ENCODE results near the gene JAKMIP1.

DNA sequence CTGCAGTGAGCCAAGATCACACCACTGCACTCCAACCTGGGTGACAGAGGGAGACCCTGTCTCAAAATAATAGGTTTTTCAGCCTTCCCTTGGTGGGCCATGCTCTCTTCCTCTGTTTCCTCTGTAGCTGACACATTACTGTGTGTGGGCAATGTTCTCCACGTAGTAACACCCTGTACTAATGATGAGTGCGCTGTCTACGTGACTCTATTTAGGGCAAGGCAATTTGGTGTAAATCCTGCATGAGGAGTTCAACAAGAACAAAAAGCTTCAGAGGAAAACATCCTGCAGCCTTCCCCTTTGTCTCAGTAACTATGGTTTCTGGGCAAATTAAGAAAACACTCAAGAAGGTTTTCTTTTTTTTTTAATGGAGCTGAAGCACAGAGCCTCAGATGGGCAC is 24.4 kb upstream of the JAKMIP1 start:
- TF ChIP-seq, protein P1, sequence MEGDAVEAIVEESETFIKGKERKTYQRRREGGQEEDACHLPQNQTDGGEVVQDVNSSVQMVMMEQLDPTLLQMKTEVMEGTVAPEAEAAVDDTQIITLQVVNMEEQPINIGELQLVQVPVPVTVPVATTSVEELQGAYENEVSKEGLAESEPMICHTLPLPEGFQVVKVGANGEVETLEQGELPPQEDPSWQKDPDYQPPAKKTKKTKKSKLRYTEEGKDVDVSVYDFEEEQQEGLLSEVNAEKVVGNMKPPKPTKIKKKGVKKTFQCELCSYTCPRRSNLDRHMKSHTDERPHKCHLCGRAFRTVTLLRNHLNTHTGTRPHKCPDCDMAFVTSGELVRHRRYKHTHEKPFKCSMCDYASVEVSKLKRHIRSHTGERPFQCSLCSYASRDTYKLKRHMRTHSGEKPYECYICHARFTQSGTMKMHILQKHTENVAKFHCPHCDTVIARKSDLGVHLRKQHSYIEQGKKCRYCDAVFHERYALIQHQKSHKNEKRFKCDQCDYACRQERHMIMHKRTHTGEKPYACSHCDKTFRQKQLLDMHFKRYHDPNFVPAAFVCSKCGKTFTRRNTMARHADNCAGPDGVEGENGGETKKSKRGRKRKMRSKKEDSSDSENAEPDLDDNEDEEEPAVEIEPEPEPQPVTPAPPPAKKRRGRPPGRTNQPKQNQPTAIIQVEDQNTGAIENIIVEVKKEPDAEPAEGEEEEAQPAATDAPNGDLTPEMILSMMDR (IDR thresholded peaks at IDR 0.05), result no peak
- no peak for TF ChIP-seq POLR2A (IDR thresholded peaks at IDR 0.05)
